ENCODE results near the gene CASZ1. TPM values are rescaled to one million over a fixed set of nuclear protein-coding genes. Genes with fewer than 3 reads are reported as not detected.

Gene CASZ1
- total and polyA plus RNA-seq, 10 of the 15 experiments (the other 5 are each of a cell fraction or from before 2014, with no cell fraction given) = 0.52 to 9.8 (median 3.7) TPM

DNA sequence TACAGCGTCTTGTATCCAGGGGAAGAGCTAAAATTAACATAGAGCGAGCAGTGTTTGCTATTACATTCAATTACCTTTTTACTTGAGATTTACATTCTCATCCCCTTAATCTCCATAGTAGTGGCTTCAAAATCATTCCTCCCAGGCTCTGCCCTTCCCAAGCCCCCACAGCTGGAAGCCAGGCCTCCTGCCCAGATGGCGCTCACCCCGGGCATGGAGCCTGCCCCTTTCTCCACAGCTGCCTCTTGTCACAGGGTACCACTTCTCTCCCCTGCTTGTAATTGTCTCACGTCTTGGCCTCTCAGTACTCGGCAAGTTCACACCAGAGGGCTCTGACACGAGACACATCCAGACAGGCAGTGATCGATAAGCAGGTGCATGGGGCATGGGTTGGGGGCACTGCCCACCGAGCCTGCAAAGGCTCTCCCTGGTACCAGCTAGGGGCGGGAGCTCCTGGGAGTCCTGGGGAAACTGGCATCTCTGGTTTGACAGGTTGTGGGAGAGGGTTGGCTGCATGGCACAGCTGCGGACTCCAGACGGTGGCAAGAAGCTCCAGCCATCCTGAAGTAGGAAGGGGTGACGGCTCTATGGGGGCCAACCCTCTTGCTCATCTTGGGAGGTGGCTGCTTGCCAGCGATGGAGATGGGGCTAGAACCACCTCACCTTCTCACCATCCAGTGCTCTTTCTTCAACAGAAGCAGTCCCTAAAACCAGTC, 20.1 kb downstream of the CASZ1 start (continued):
- TF ChIP-seq SKIL (IDR thresholded peaks at IDR 0.05; ENCODE audit: low read depth, poor library complexity, severe bottlenecking) (no peak), YY1 (IDR thresholded peaks at IDR 0.05; ENCODE audit: low read depth, low read length) (no peak), CREB1 (IDR thresholded peaks at IDR 0.05; ENCODE audit: low read depth) (no peak)

GRCh38 chr1:10775763-10776162, 20.7 kb downstream of the CASZ1 start:
- ATAC-seq (no peak), FAIRE-seq (no peak)
- SMC1A ChIA-PET (ENCODE audit: uncharacterized antibody, unreplicated experiment) = no interaction called here

More at GRCh38 chr1:10775763-10776162, 20.7 kb downstream of the CASZ1 start:
- H2AFZ ChIP-seq (ENCODE audit: control insufficient read depth, low read depth, low read length) = no peak overlapping the region
- no peaks in the 10 kb centered on the region for H3K79me2 ChIP-seq (ENCODE audit: control insufficient read depth, insufficient read depth, low read length)
- BruUV-seq (replicated peaks) = no TSS peak
- no peak overlapping the region for H3K4me2 ChIP-seq (ENCODE audit: control insufficient read depth, insufficient read depth)
- no peak overlapping the region for H3K9ac ChIP-seq (ENCODE audit: control insufficient read depth, insufficient read depth, low read length)
- RAD21 ChIA-PET (ENCODE audit: unreplicated experiment) = no interaction called here
- no peaks in the 10 kb centered on the region for H3K9me3 ChIP-seq (replicated peaks; ENCODE audit: control insufficient read depth, insufficient read depth, low read length)
- DNase-seq (ENCODE audit: low read depth, low spot score) = no peak
- 17% methylated on average over 9 of the region's 9 CpGs for WGBS (ENCODE audit: insufficient coverage, insufficient replicate concordance, low lambda C conversion rate, missing lambda C conversion rate)
- no peak overlapping the region for H3K27ac ChIP-seq (ENCODE audit: control insufficient read depth, insufficient read depth)
- no peaks in the 10 kb centered on the region for H4K20me1 ChIP-seq (ENCODE audit: control insufficient read depth, insufficient read depth)
- peaks cover 2 to 3% of the 10 kb centered on the region in 2 experiments; a peak in 2 of 4 replicates for H3K27me3 ChIP-seq (replicated peaks in 1 of 2; ENCODE audit: control insufficient read depth in 2 of 2, insufficient read depth in 2 of 2, low read length in 1 of 2)
- no peaks in the 10 kb centered on the region for H3K36me3 ChIP-seq (ENCODE audit: control insufficient read depth in 2 of 2, insufficient read depth in 2 of 2, low read length in 1 of 2)
- H3K4me1 ChIP-seq (ENCODE audit: control insufficient read depth, insufficient read depth, low read length) = no peaks in the 10 kb centered on the region
- H3K4me3 ChIP-seq = no peak overlapping the region
- in situ Hi-C loops (cut with MboI) (no loop called here), intact Hi-C loops (cut with micrococcal nuclease; ENCODE audit: unreplicated experiment) (no loop called here)
- POLR2A ChIA-PET = no interaction called here
- TF ChIP-seq BMI1 (IDR thresholded peaks at IDR 0.05; ENCODE audit: borderline replicate concordance) (no peak), NBN (IDR thresholded peaks at IDR 0.05) (no peak), ZNF274 (IDR thresholded peaks at IDR 0.05; ENCODE audit: insufficient read depth, insufficient read length) (no peak), CBX5 (IDR thresholded peaks at IDR 0.05; ENCODE audit: low read depth) (no peak), NFYA (IDR thresholded peaks at IDR 0.05; ENCODE audit: borderline replicate concordance, low read depth, low read length) (no peak), MEF2A (IDR thresholded peaks at IDR 0.05; ENCODE audit: insufficient read depth, low read depth, low read length) (no peak), SMC3 (IDR thresholded peaks at IDR 0.05; ENCODE audit: borderline replicate concordance, low read length) (no peak), CREB1 (IDR thresholded peaks at IDR 0.05; ENCODE audit: low read depth) (no peak), SRF (IDR thresholded peaks at IDR 0.05; ENCODE audit: low read depth in 2 of 2, low read length in 2 of 2) (no peak), FOXM1 (IDR thresholded peaks at IDR 0.05; ENCODE audit: low read depth, low read length) (no peak), RBBP5 (conservative IDR thresholded peaks at IDR 0.05) (no peak), RCOR1 (conservative IDR thresholded peaks at IDR 0.05; ENCODE audit: low read depth, low read length) (no peak), RB1 (IDR thresholded peaks at IDR 0.05; ENCODE audit: borderline replicate concordance) (no peak)
- CTCF ChIA-PET = interaction anchor here (1.0 kb wide), 1 partner anchor 268 kb away, joined by 3 read pairs; no protein-coding TSS in a partner anchor
